HEK293 (cell line): ENCODE results near the gene ZNF732.
A peak's percentile ranks its signal among the peaks of the same experiment; 100 is the strongest.

Experiments used
- CTCF ChIA-PET: fragments of 350-600 bp; formaldehyde crosslinking; extraction: SDS; loops from one replicate; lab custom pipeline; 2021; ENCODE audit warnings: antibody characterized with exemption; lab: Yijun Ruan, JAX
- POLR2A ChIA-PET: fragments of 300-600 bp; formaldehyde crosslinking; extraction: SDS; loops from one replicate; lab custom pipeline; 2020; ENCODE audit warnings: antibody characterized with exemption, inconsistent platforms; lab: Yijun Ruan, JAX
- H3K27ac ChIP-seq: fragments of 200-500 bp; sonication (Bioruptor generic); 2 replicates; pipeline ENCODE4 v1.5.1; 2014; ENCODE audit warnings: low read depth, low read length, control low read depth, inconsistent platforms; ENCODE audit errors: extremely low read depth
- H3K36me3 ChIP-seq, 2 experiments: fragments of 200-500 bp in 1 of 2; sonication (Bioruptor generic) in 1 of 2; 1 replicate in 1 of 2; 2 replicates in 1 of 2; pipeline ENCODE4 v1.5.1; 2014 to 2017; ENCODE audit warnings: inconsistent platforms in 2 of 2, low read length in 2 of 2; ENCODE audit not compliant: control insufficient read depth in 2 of 2, insufficient read depth in 1 of 2
- H3K4me1 ChIP-seq: fragments of 200-500 bp; sonication (Bioruptor generic); 2 replicates; pipeline ENCODE4 v1.5.1; 2014; ENCODE audit warnings: mild to moderate bottlenecking, low read length, inconsistent platforms; ENCODE audit not compliant: control insufficient read depth, insufficient read depth
- H3K4me3 ChIP-seq: 2 replicates; pipeline ENCODE4 v1.5.1; 2011; ENCODE audit warnings: low read depth, mild to moderate bottlenecking, control low read depth, low read length, moderate library complexity
- H3K9me3 ChIP-seq: fragments of 200-500 bp; sonication (Bioruptor generic); 2 replicates; pipeline ENCODE4 v1.5.1; 2014; ENCODE audit warnings: low read depth, low read length, inconsistent platforms; ENCODE audit not compliant: control insufficient read depth, insufficient read depth
- GLI2 ChIP-seq: fragments of 450-650 bp; formaldehyde crosslinking; IDR thresholded peaks from 2 replicates; pipeline ENCODE4; 2017; ENCODE audit warnings: missing biosample characterization, missing genetic modification characterization, low read depth, borderline replicate concordance
- KLF8 ChIP-seq: fragments of 450-650 bp; formaldehyde crosslinking; IDR thresholded peaks from 2 replicates; pipeline ENCODE4 v1.5.1; 2016; ENCODE audit warnings: missing biosample characterization, missing genetic modification characterization
- MZF1 ChIP-seq: fragments of 450-650 bp; formaldehyde crosslinking; IDR thresholded peaks from 2 replicates; pipeline ENCODE4 v1.5.1; 2017; ENCODE audit warnings: missing biosample characterization, missing genetic modification characterization, borderline replicate concordance
- OSR2 ChIP-seq: fragments of 450-650 bp; formaldehyde crosslinking; IDR thresholded peaks from 2 replicates; pipeline ENCODE4 v1.5.1; 2016; ENCODE audit warnings: missing biosample characterization, missing genetic modification characterization
- ZFP3 ChIP-seq: fragments of 450-650 bp; formaldehyde crosslinking; IDR thresholded peaks from 2 replicates; pipeline ENCODE4 v1.5.1; 2016; ENCODE audit warnings: low read depth, missing biosample characterization, missing genetic modification characterization
- ZFP41 ChIP-seq: fragments of 450-650 bp; formaldehyde crosslinking; IDR thresholded peaks from 2 replicates; pipeline ENCODE4 v1.5.1; 2016; ENCODE audit warnings: missing biosample characterization, missing genetic modification characterization, borderline replicate concordance
- ZNF140 ChIP-seq: fragments of 450-650 bp; formaldehyde crosslinking; IDR thresholded peaks from 2 replicates; pipeline ENCODE4 v1.5.1; 2016; ENCODE audit warnings: missing biosample characterization, missing genetic modification characterization
- ZNF175 ChIP-seq: fragments of 450-650 bp; formaldehyde crosslinking; IDR thresholded peaks from 2 replicates; pipeline ENCODE4 v1.5.1; 2016; ENCODE audit warnings: missing biosample characterization, missing genetic modification characterization
- ZNF423 ChIP-seq: fragments of 450-650 bp; formaldehyde crosslinking; IDR thresholded peaks from 2 replicates; pipeline ENCODE4 v1.5.1; 2016; ENCODE audit warnings: missing biosample characterization, missing genetic modification characterization
- ZNF426 ChIP-seq: fragments of 450-650 bp; formaldehyde crosslinking; IDR thresholded peaks from 2 replicates; pipeline ENCODE4 v1.5.1; 2017; ENCODE audit warnings: missing biosample characterization, missing genetic modification characterization, mild to moderate bottlenecking, inconsistent platforms, moderate library complexity
- ZNF521 ChIP-seq: fragments of 450-650 bp; formaldehyde crosslinking; IDR thresholded peaks from 2 replicates; pipeline ENCODE4 v1.5.1; 2017; ENCODE audit warnings: missing biosample characterization, mild to moderate bottlenecking, missing genetic modification characterization
- ZNF529 ChIP-seq: fragments of 450-650 bp; formaldehyde crosslinking; IDR thresholded peaks from 2 replicates; pipeline ENCODE4 v1.5.1; 2017; ENCODE audit warnings: missing genetic modification characterization, missing biosample characterization; ENCODE audit not compliant: insufficient replicate concordance
- ZNF776 ChIP-seq: fragments of 450-650 bp; formaldehyde crosslinking; IDR thresholded peaks from 2 replicates; pipeline ENCODE4 v1.5.0; 2017; ENCODE audit warnings: missing biosample characterization, missing genetic modification characterization, borderline replicate concordance
- ZNF777 ChIP-seq: fragments of 450-650 bp; formaldehyde crosslinking; IDR thresholded peaks from 2 replicates; pipeline ENCODE4 v1.5.1; 2017; ENCODE audit warnings: missing biosample characterization, missing genetic modification characterization, borderline replicate concordance
- TF ChIP-seq, protein P1 (sequence below): fragments of 450-650 bp; formaldehyde crosslinking; IDR thresholded peaks from 2 replicates; pipeline ENCODE4 v1.5.0; 2017; ENCODE audit warnings: missing biosample characterization, missing genetic modification characterization, borderline replicate concordance
- TF ChIP-seq, protein P2 (sequence below): sonication (generic); formaldehyde crosslinking; IDR thresholded peaks from 2 replicates; pipeline ENCODE4 v1.8.1; 2022; ENCODE audit warnings: mild to moderate bottlenecking, moderate library complexity, missing genetic modification reagents
- TF ChIP-seq, protein P3 (sequence below): fragments of 450-650 bp; formaldehyde crosslinking; IDR thresholded peaks from 2 replicates; pipeline ENCODE4 v1.5.1; 2017; ENCODE audit warnings: missing biosample characterization, mild to moderate bottlenecking, missing genetic modification characterization, moderate library complexity

ZNF732 gene

DNA sequence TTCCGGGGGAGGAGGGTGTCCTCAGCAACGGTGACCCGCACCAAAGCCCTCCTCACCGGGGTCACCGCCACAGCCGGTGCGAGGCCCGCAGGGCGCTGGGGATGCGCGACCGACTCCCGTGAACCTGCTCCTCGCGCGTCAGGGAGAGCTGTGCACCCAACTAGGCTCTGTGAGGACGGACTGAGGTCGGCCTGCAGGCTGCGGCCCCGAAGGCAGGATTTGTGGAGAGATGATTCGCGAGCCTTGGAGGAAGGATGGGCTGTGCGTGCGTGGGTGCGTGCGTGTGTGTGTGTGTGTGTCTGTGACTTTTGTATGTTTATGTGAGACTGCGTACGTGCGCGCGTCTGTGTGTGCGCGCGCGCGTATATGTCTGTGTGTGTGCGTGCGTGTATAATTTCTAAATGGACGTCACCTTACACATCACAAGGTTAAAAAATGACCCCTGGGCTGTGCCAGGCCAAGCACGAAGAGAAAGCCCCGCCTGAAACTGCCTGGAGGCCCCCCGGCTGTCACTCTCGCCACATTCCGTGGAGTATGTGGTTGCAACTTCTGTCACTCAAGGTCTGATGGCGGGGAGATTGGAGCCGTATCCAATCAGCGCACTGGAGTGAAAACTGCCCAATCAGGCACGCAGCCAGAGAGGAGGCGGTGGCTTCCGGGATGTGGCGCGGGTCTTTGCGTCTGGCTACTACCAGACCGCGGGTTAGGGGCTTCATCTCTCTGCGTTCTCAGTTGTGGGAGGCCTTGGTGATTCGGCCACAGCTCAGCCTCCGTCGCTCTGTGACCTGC is 32.1 kb upstream of the ZNF732 start, which contains the start of gene ZNF141:
TSS of gene ZNF141 (plus strand) at position 672 of the 789 bp plus-strand sequence. CDS start 170 bp downstream, outside the sequence.
- Histone ChIP-seq H3K4me3 (peak within 1 kb of the TSS; percentile 65), H3K27ac (peak within 1 kb of the TSS; percentile 50; the same call in 1 of the 2 replicates), H3K9me3 (no peaks in the 10 kb centered on the region), H3K36me3 (no peaks in the 10 kb centered on the region), H3K4me1 (no peaks in the 10 kb centered on the region)
- no peak for TF ChIP-seq GLI2 (tag by site-specific recombination)
- TF ChIP-seq, protein P1, sequence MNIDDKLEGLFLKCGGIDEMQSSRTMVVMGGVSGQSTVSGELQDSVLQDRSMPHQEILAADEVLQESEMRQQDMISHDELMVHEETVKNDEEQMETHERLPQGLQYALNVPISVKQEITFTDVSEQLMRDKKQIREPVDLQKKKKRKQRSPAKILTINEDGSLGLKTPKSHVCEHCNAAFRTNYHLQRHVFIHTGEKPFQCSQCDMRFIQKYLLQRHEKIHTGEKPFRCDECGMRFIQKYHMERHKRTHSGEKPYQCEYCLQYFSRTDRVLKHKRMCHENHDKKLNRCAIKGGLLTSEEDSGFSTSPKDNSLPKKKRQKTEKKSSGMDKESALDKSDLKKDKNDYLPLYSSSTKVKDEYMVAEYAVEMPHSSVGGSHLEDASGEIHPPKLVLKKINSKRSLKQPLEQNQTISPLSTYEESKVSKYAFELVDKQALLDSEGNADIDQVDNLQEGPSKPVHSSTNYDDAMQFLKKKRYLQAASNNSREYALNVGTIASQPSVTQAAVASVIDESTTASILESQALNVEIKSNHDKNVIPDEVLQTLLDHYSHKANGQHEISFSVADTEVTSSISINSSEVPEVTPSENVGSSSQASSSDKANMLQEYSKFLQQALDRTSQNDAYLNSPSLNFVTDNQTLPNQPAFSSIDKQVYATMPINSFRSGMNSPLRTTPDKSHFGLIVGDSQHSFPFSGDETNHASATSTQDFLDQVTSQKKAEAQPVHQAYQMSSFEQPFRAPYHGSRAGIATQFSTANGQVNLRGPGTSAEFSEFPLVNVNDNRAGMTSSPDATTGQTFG (tag by site-specific recombination): no peak
- TF ChIP-seq ZNF776 (tag by site-specific recombination): no peak
- no peak for TF ChIP-seq OSR2
- TF ChIP-seq, protein P2, sequence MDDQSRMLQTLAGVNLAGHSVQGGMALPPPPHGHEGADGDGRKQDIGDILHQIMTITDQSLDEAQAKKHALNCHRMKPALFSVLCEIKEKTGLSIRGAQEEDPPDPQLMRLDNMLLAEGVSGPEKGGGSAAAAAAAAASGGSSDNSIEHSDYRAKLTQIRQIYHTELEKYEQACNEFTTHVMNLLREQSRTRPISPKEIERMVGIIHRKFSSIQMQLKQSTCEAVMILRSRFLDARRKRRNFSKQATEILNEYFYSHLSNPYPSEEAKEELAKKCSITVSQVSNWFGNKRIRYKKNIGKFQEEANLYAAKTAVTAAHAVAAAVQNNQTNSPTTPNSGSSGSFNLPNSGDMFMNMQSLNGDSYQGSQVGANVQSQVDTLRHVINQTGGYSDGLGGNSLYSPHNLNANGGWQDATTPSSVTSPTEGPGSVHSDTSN: peak; percentile 93
- TF ChIP-seq, protein P3, sequence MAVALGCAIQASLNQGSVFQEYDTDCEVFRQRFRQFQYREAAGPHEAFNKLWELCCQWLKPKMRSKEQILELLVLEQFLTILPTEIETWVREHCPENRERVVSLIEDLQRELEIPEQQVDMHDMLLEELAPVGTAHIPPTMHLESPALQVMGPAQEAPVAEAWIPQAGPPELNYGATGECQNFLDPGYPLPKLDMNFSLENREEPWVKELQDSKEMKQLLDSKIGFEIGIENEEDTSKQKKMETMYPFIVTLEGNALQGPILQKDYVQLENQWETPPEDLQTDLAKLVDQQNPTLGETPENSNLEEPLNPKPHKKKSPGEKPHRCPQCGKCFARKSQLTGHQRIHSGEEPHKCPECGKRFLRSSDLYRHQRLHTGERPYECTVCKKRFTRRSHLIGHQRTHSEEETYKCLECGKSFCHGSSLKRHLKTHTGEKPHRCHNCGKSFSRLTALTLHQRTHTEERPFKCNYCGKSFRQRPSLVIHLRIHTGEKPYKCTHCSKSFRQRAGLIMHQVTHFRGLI (tag by site-specific recombination): no peak
- no peak for TF ChIP-seq ZFP3 (tag by site-specific recombination)
- POLR2A ChIA-PET: no interaction called here
- CTCF ChIA-PET: no interaction called here

DNA sequence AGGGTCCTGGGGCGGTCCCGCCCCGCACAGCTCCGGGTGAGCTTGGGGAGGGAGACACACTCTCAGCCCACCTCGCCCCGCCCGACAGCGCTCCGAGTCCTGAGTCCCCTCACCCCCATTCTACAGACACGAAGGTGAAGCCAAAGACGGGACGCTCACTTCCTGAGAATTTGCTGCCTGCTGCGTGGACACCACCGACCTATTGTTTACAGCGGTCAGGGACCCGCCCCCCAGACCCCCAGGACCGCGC is 31.5 kb upstream of the ZNF732 start:
- POLR2A ChIA-PET: no interaction called here
- H3K4me1 ChIP-seq: no peaks in the 10 kb centered on the region
- H3K27ac ChIP-seq: no peak overlapping the region
- CTCF ChIA-PET: no interaction called here
- H3K36me3 ChIP-seq: no peaks in the 10 kb centered on the region
- H3K9me3 ChIP-seq: no peaks in the 10 kb centered on the region
- TF ChIP-seq KLF8: no peak
- no peak for TF ChIP-seq ZNF423 (tag by site-specific recombination)
- TF ChIP-seq ZNF426 (tag by site-specific recombination): no peak
- no peak for TF ChIP-seq ZNF777
- no peak for TF ChIP-seq ZNF175 (tag by site-specific recombination)
- TF ChIP-seq MZF1 (tag by site-specific recombination): no peak
- no peak for TF ChIP-seq ZFP41 (tag by site-specific recombination)
- no peak for TF ChIP-seq ZNF521 (tag by site-specific recombination)
- H3K4me3 ChIP-seq: peak overlapping the region; percentile 16

DNA sequence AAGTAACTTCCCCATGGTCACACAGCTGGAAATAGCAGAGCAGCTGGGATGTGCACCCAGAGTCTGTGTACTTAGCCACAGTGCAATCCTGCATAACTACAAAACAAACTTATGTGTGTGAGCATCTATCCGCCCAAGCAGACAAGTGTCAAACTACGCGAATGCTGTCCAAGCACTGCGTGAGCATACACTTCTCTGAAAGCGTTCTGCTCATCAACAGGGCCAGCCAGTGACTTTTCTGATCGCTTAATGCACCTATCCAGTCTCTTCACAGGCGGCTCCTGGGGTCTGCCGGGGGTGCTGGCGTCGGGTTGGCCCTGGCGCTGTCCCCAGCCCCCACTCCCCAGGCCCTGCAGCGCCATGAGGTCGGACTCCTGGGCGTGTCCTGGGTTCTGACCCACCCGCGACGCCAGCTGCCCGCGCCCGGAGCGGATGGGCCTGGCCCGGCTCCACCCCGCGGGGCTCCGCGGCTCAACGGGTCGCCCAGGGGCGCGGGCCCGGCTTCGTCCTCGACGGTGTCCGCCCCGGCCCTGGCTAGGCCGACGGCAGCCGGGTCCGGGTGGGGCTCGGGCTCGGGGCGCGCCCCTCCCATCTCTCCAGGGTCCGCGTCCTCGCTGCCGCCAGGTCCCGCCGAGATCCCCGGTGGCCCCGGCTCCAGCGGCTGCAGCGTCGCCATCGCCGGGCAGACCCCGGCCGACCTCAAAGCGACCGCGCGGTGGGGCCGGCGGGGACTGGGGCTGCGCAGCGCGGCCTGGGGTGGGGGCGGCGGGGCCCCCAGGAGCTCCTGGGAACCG is 31.0 kb upstream of the ZNF732 start:
- H3K4me3 ChIP-seq: no peak overlapping the region
- no peaks in the 10 kb centered on the region for H3K9me3 ChIP-seq
- no peaks in the 10 kb centered on the region for H3K36me3 ChIP-seq
- no peak overlapping the region for H3K27ac ChIP-seq
- no peaks in the 10 kb centered on the region for H3K4me1 ChIP-seq
- TF ChIP-seq ZNF140 (tag by site-specific recombination): no peak
- no peak for TF ChIP-seq ZNF529
- TF ChIP-seq, all 188 proteins: peak for 0
- POLR2A ChIA-PET: no interaction called here
- CTCF ChIA-PET: no interaction called here
